OCI-LY7 (cell line): ENCODE data around the gene UGT1A3.

Experiments used
- CTCF ChIP-seq: fragments of 200-600 bp; sonication (generic); conservative IDR thresholded peaks from 2 replicates; pipeline ENCODE4 v1.5.1; 2014; ENCODE audit warnings: mild to moderate bottlenecking, antibody characterized with exemption, low read length, moderate library complexity, mixed read lengths
- EZH2phosphoT487 ChIP-seq: fragments of 200-600 bp; sonication (generic); IDR thresholded peaks from 2 replicates; pipeline ENCODE4 v1.6.1; 2018; ENCODE audit warnings: low read depth, borderline replicate concordance, mild to moderate bottlenecking, mixed run types, antibody characterized with exemption, low read length, moderate library complexity, mixed read lengths

- TF ChIP-seq CTCF (no peak), EZH2phosphoT487 (no peak)
Measured at GRCh38 chr2:233707940-233708644, 20.8 kb upstream of the UGT1A3 start.
